GM12878 (cell line): ENCODE data around the gene CLCA2.

Source experiments
- IRF4 ChIP-seq: IDR thresholded peaks from 2 replicates; pipeline ENCODE4 v1.6.1; 2011; ENCODE audit warnings: low read depth, low read length
- MEF2B ChIP-seq: fragments of 450-650 bp; IDR thresholded peaks from 2 replicates; pipeline ENCODE4 v1.6.1; 2018; ENCODE audit warnings: mild to moderate bottlenecking, moderate library complexity; ENCODE audit not compliant: partially characterized antibody, poor library complexity, severe bottlenecking
- STAT1 ChIP-seq: fragments of 450-650 bp; conservative IDR thresholded peaks from 2 replicates; pipeline ENCODE4 v1.6.1; 2014; ENCODE audit warnings: antibody characterized with exemption, mild to moderate bottlenecking
- TAF1 ChIP-seq: IDR thresholded peaks from 2 replicates; pipeline ENCODE4 v1.6.1; 2011; ENCODE audit warnings: mild to moderate bottlenecking, low read depth, low read length, borderline replicate concordance

DNA sequence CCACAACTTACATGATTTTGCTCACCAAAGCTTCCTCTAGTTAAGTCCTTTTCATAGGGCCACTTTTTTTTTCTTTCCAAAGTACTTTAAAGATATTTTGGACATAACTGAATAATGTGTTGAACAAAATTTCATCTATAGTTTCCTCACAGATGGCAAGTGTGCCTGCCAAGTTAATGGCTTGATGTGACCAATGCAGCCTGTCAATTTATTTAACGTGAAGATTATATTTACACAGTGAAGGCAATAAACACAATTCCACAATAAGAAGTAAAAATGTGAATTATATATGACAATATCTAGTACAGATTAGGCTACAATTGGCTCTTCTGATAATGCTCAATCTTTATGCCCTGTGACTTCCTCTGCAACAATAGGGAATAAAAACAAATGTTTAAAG is 18.0 kb downstream of the CLCA2 start:
- no peak for TF ChIP-seq TAF1
- TF ChIP-seq STAT1, result no peak
- TF ChIP-seq MEF2B, result no peak
- no peak for TF ChIP-seq IRF4
